K562 (cell line): Measurements from ENCODE around the gene PUM2. TPM values are rescaled to one million over a fixed set of nuclear protein-coding genes. Genes with fewer than 3 reads are reported as not detected.
A peak's percentile ranks its signal among the peaks of the same experiment; 100 is the strongest.

ENCODE experiments used
- ATAC-seq: fragments of 200-7000 bp; cut with Tn5 transposase; 3 replicates; pipeline ENCODE4 v1.9.1; 2020; ENCODE audit warnings: moderate library complexity
- BruUV-seq: library from RNA; stranded (reverse); fragments of 400-500 nt; replicated peaks from 2 replicates; lab custom pipeline; 2021; lab: Mats Ljungman, UMichigan
- CTCF ChIA-PET: fragments of 300-600 bp; formaldehyde crosslinking; extraction: SDS; loops from one replicate; lab custom pipeline; 2021; ENCODE audit warnings: low intra/inter-chr PET ratio; lab: Yijun Ruan, JAX
- POLR2A ChIA-PET: fragments of 300-600, 350-650 bp; sonication (Branson Sonifier 250); formaldehyde crosslinking; extraction: SDS; loops from one replicate; lab custom pipeline; 2021; ENCODE audit warnings: antibody characterized with exemption, inconsistent platforms; lab: Yijun Ruan, JAX
- DNase-seq, 4 experiments: peaks; one replicate each; pipeline versions ENCODE4 v3.0.0 to v3.0.0-alpha.2; 2011 to 2018; ENCODE audit warnings: low spot score in 3 of 4, mixed read lengths in 3 of 4; ENCODE audit errors: extremely low read depth in 1 of 4
- FAIRE-seq: peaks from 2 replicates; lab custom pipeline; 2011; peaks lifted over from hg19 to GRCh38; lab: Jason Lieb, UNC
- H2AFZ ChIP-seq: 2 replicates; pipeline ENCODE4 v1.6.0; 2011; ENCODE audit warnings: low read depth, low read length, control low read depth, inconsistent platforms
- H3K27ac ChIP-seq: fragments of 200-600 bp; 3 replicates; pipeline ENCODE4 v1.8.0; 2011; ENCODE audit warnings: low read depth, mild to moderate bottlenecking, control low read depth, inconsistent platforms, low read length, moderate library complexity, mixed read lengths; ENCODE audit errors: extremely low read depth
- H3K27me3 ChIP-seq, 2 experiments: fragments of 300-600 bp in 1 of 2; 2 replicates in 1 of 2; 3 replicates in 1 of 2; pipeline versions ENCODE4 v1.6.0 to v1.8.0; 2011; ENCODE audit warnings: inconsistent platforms in 2 of 2, low read length in 2 of 2, mild to moderate bottlenecking in 1 of 2, mixed read lengths in 1 of 2, moderate library complexity in 1 of 2; ENCODE audit not compliant: control insufficient read depth in 2 of 2, insufficient read depth in 2 of 2
- H3K36me3 ChIP-seq: fragments of 300-600 bp; 3 replicates; pipeline ENCODE4 v1.8.0; 2011; ENCODE audit warnings: mild to moderate bottlenecking, low read length, inconsistent platforms; ENCODE audit not compliant: control insufficient read depth, insufficient read depth
- H3K4me1 ChIP-seq, 2 experiments: fragments of 200-600 bp in 1 of 2; replicated peaks in 1 of 2; 2 replicates in 1 of 2; 3 replicates in 1 of 2; pipeline versions ENCODE4 v1.5.1 to v1.8.0; 2011; ENCODE audit warnings: inconsistent platforms in 2 of 2, low read length in 2 of 2, mild to moderate bottlenecking in 1 of 2, mixed read lengths in 1 of 2, moderate library complexity in 1 of 2; ENCODE audit not compliant: control insufficient read depth in 2 of 2, insufficient read depth in 2 of 2
- H3K4me2 ChIP-seq: 2 replicates; pipeline ENCODE4 v1.6.1; 2011; ENCODE audit warnings: low read length, control low read depth, inconsistent platforms, mixed read lengths; ENCODE audit not compliant: insufficient read depth
- H3K4me3 ChIP-seq: fragments of 200-600 bp; sonication (generic), shearing (Covaris generic); 2 replicates; pipeline ENCODE4 v1.5.1; 2016; ENCODE audit warnings: control low read depth, inconsistent platforms
- H3K79me2 ChIP-seq: fragments of 200-600 bp; 3 replicates; pipeline ENCODE4 v1.8.0; 2011; ENCODE audit warnings: low read length, inconsistent platforms; ENCODE audit not compliant: control insufficient read depth, insufficient read depth
- H3K9ac ChIP-seq, 2 experiments: 2 replicates each; pipeline versions ENCODE4 v1.6.0 to v1.6.1; 2011; ENCODE audit warnings: low read depth in 2 of 2, low read length in 2 of 2, control low read depth in 1 of 2, inconsistent platforms in 1 of 2, mild to moderate bottlenecking in 1 of 2, mixed read lengths in 1 of 2; ENCODE audit not compliant: insufficient read depth in 1 of 2
- H3K9me1 ChIP-seq: one replicate; pipeline ENCODE4 v1.6.0; 2011; ENCODE audit warnings: inconsistent platforms, mild to moderate bottlenecking, low read length, moderate library complexity; ENCODE audit not compliant: control insufficient read depth, insufficient read depth
- H3K9me3 ChIP-seq: replicated peaks from 2 replicates; pipeline ENCODE4 v1.5.1; 2011; ENCODE audit warnings: low read depth, low read length, inconsistent platforms; ENCODE audit not compliant: control insufficient read depth, insufficient read depth
- H4K20me1 ChIP-seq: replicated peaks from 2 replicates; pipeline ENCODE4 v1.6.1; 2011; ENCODE audit warnings: low read length, inconsistent platforms, mixed read lengths; ENCODE audit not compliant: control insufficient read depth, insufficient read depth
- ARID3B ChIP-seq: fragments of 250-450 bp; sonication (Bioruptor Pico); IDR thresholded peaks from 2 replicates; pipeline ENCODE4 v1.4.0; 2020; ENCODE audit warnings: borderline replicate concordance
- ATF3 ChIP-seq, 2 experiments: fragments of 450-650 bp in 1 of 2; sonication (generic) in 1 of 2; formaldehyde crosslinking in 1 of 2; IDR thresholded peaks in 1 of 2; conservative IDR thresholded peaks in 1 of 2; 2 replicates each; pipeline versions ENCODE4 v1.6.1 to v1.8.1; 2016 to 2023; ENCODE audit warnings: mild to moderate bottlenecking in 2 of 2, moderate library complexity in 2 of 2, inconsistent platforms in 1 of 2, missing genetic modification reagents in 1 of 2
- ATF7 ChIP-seq: fragments of 450-650 bp; IDR thresholded peaks from 2 replicates; pipeline ENCODE4 v1.7.1; 2014; ENCODE audit warnings: mild to moderate bottlenecking, moderate library complexity
- BHLHE40 ChIP-seq: IDR thresholded peaks from 2 replicates; pipeline ENCODE4 v1.6.1; 2011; ENCODE audit warnings: low read length, improper control_type of control experiment
- CBFA2T3 ChIP-seq: fragments of 450-650 bp; IDR thresholded peaks from 2 replicates; pipeline ENCODE4 v1.6.1; 2017
- CEBPB ChIP-seq: fragments of 450-650 bp; IDR thresholded peaks from 2 replicates; pipeline ENCODE4 v1.6.1; 2016; ENCODE audit warnings: missing genetic modification characterization, missing compliant biosample characterization
- DEAF1 ChIP-seq: fragments of 450-650 bp; formaldehyde crosslinking; IDR thresholded peaks from 2 replicates; pipeline ENCODE4 v1.4.0; 2020; ENCODE audit warnings: mild to moderate bottlenecking, moderate library complexity
- NCOA6 ChIP-seq: fragments of 450-650 bp; IDR thresholded peaks from 2 replicates; pipeline ENCODE4 v1.6.1; 2017; ENCODE audit warnings: mild to moderate bottlenecking
- POLR2AphosphoS5 ChIP-seq: IDR thresholded peaks from 2 replicates; pipeline ENCODE4 v1.6.1; 2011; ENCODE audit warnings: mild to moderate bottlenecking, low read depth, low read length, moderate library complexity; ENCODE audit not compliant: control insufficient read depth, insufficient read depth
- THRA ChIP-seq: fragments of 450-650 bp; IDR thresholded peaks from 2 replicates; pipeline ENCODE4 v1.6.1; 2017; ENCODE audit warnings: mild to moderate bottlenecking, moderate library complexity
- U2AF1 ChIP-seq: fragments of 200-400 bp; formaldehyde crosslinking; optimal IDR thresholded peaks from 2 replicates; pipeline ENCODE3; 2017; ENCODE audit warnings: mild to moderate bottlenecking, low read depth, low read length, moderate library complexity
- ZNF24 ChIP-seq: fragments of 450-650 bp; IDR thresholded peaks from 2 replicates; pipeline ENCODE4 v1.6.1; 2016
- ZNF280A ChIP-seq: fragments of 450-650 bp; IDR thresholded peaks from 2 replicates; pipeline ENCODE4 v1.6.1; 2018; ENCODE audit warnings: mild to moderate bottlenecking, low read depth; ENCODE audit not compliant: partially characterized antibody
- ZNF384 ChIP-seq: IDR thresholded peaks from 2 replicates; pipeline ENCODE4 v1.6.1; 2012; ENCODE audit warnings: low read depth, low read length, improper control_type of control experiment
- WGBS: fragments of 100-300 bp; shearing (Covaris generic); methylation state at CpG from one replicate; pipeline ENCODE4 v1.1.6; 2016; ENCODE audit warnings: low coverage, mixed read lengths; ENCODE audit not compliant: insufficient coverage; ENCODE audit errors: missing lambda C conversion rate; 5-methylcytosine and 5-hydroxymethylcytosine counted together
- in situ Hi-C: fragments of 300-500 bp; cut with MboI; formaldehyde crosslinking; loops from 4 replicates; pipeline ENCODE4 v1.15.0; 2018; ENCODE audit warnings: inconsistent platforms, mixed read lengths
- intact Hi-C: fragments of 100-400 bp; cut with micrococcal nuclease; formaldehyde crosslinking; loops from 2 replicates; pipeline ENCODE4 v1.14.2; 2022
- polyA plus RNA-seq, 8 experiments: library from polyadenylated mRNA; depleted of rRNA in 4 of 8; stranded (reverse) in 5 of 8; unstranded in 3 of 8; fragments of >200 nt; fragmentation: Nextera tagmentation in 2 of 8; fragmentation: Illumina TruSeq in 1 of 8; extraction: Ambion mirVana in 2 of 8; extraction: Trizol in 1 of 8; gene quantifications; 2 replicates each; pipeline versions ENCODE4 v1.2.1 to v1.2.3, GENCODE V29; 2011 to 2014; ENCODE audit warnings: inconsistent platforms in 1 of 8, missing spikeins in 1 of 8
- total RNA-seq, 7 experiments: library from RNA; depleted of rRNA in 6 of 7; stranded (reverse); fragments of >200 nt in 6 of 7; fragmentation: Illumina TruSeq in 2 of 7; extraction: Trizol in 2 of 7; gene quantifications; 2 replicates each; pipeline versions ENCODE4 v1.2.1 to v1.2.3, GENCODE V29; 2011 to 2021; ENCODE audit warnings: low replicate concordance in 1 of 7

The PUM2 gene
- total and polyA plus RNA-seq, 9 of the 15 experiments (the other 6 are each of a cell fraction or from before 2014, with no cell fraction given), result 13.4 to 61.9 (median 28.3) TPM

- no peaks in the 10 kb centered on the region for H3K27me3 ChIP-seq
- no peak overlapping the region for H3K4me3 ChIP-seq
- peaks cover 4 to 7% of the 10 kb centered on the region in 2 experiments; a peak in 3 of 5 replicates for H3K4me1 ChIP-seq
- ATAC-seq (peak; percentile 45), DNase-seq (peak; percentile 14 to 45 (median 34)), FAIRE-seq (peak; percentile 29)
- H3K9me1 ChIP-seq, result no peaks in the 10 kb centered on the region
- H3K36me3 ChIP-seq, result peaks cover 88% of the 10 kb centered on the region
- peak overlapping the region; percentile 5; the same call in 1 of the 2 replicates for H3K4me2 ChIP-seq
- intact Hi-C loops, result no loop called here
- in situ Hi-C loops, result no loop called here
- H3K79me2 ChIP-seq, result peaks cover 16% of the 10 kb centered on the region; the same call in 2 of the 3 replicates
- H3K27ac ChIP-seq, result peak overlapping the region; percentile 41; the same call in 2 of the 3 replicates
- H3K9ac ChIP-seq, result peak overlapping the region in 1 of 2 experiments; percentile 18; a peak in 3 of 4 replicates
- ChIA-PET CTCF (interaction anchor here (0.6 kb wide), 1 partner anchor 181 kb away, joined by 3 read pairs; no protein-coding TSS in a partner anchor), POLR2A (interaction anchor here (1.5 kb wide), 1 partner anchor 12 kb away, joined by 3 read pairs; no protein-coding TSS in a partner anchor)
- no peak overlapping the region for H2AFZ ChIP-seq
- no peaks in the 10 kb centered on the region for H3K9me3 ChIP-seq
- no peaks in the 10 kb centered on the region for H4K20me1 ChIP-seq
- no TSS peak for BruUV-seq
- 35% methylated on average over 7 of the region's 7 CpGs for WGBS
- TF ChIP-seq DEAF1 (CRISPR knock-in tag) (no peak), ARID3B (CRISPR knock-in tag) (no peak), CEBPB (tag) (peak; percentile 13; the same call in 1 of the 2 replicates), NCOA6 (no peak), CBFA2T3 (peak; percentile 46; the same call in 1 of the 2 replicates), BHLHE40 (peak; percentile 65), U2AF1 (no peak), ZNF280A (no peak), ATF7 (no peak), ZNF24 (no peak), ATF3 (IDR thresholded peaks at IDR 0.05) (peak; percentile 62; the same call in 1 of the 2 replicates), ATF3 (CRISPR knock-in tag; conservative IDR thresholded peaks at IDR 0.05) (no peak), THRA (no peak), ZNF384 (peak; percentile 42; the same call in 1 of the 2 replicates), POLR2AphosphoS5 (no peak)
These were observed 61.9 kb downstream of the PUM2 start for GRCh38 chr2:20288642-20289340.
